GM18519 (cell line): Measurements from ENCODE around the gene OPRM1.

Source experiments
- ATAC-seq: cut with Tn5 transposase; IDR thresholded peaks from one replicate; pipeline ENCODE4 v1.9.1; 2021; ENCODE audit warnings: mild to moderate bottlenecking, moderate library complexity; ENCODE audit not compliant: unreplicated experiment, low FRiP score

OPRM1 gene

DNA sequence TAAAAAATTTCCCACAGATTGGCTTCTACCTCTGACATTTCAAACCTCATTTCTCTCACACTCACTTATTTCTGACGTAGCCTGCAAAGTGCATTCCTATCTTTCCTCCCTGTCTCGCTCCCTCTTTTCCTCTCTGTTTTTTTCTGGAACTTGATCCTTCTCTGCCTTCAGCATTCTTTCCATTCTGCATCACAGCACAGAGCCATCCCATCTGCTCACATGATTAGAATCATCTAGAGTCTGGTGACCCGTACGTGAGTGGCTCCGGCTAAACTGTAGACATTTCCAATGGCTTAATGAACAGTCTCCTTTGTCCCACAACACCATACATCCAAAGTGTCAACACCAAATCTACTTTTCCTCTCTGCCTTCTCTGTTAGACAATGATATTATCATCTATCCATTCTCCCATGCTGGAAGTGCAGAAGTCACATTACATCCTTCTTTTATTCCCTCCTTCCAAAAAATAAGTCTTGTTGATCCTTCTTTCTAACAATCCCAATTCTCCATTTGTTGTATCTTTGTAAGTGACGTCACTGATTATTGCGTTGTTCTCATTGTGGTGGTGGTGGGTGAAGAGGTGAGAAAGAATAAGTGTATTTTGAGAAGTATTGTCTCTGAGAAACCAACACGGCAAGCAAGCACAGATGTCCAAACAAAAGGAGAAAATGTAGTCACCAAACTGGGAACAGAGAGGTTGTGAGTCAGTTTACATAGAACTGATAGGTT lies 41.6 kb downstream of the OPRM1 start:
- ATAC-seq = no peak

DNA sequence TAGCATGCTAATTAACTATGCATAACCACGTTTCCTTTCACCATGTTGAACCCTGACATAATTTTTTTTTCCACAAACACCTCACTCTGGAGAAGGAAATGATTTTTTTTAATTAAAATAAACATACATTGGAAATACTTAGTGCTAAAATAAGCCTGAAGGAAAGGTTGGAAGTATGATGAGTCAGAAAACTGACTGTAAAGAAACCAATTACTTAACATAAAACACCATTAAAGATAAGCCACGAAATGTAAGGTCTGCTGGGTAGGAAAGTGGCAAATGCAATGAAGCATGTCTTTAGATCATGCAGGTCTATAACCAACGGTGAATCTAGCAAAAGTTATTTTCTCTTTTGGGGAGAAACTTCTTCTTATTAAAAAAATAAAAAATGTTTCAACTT lies 47.5 kb downstream of the OPRM1 start:
- ATAC-seq = no peak

DNA sequence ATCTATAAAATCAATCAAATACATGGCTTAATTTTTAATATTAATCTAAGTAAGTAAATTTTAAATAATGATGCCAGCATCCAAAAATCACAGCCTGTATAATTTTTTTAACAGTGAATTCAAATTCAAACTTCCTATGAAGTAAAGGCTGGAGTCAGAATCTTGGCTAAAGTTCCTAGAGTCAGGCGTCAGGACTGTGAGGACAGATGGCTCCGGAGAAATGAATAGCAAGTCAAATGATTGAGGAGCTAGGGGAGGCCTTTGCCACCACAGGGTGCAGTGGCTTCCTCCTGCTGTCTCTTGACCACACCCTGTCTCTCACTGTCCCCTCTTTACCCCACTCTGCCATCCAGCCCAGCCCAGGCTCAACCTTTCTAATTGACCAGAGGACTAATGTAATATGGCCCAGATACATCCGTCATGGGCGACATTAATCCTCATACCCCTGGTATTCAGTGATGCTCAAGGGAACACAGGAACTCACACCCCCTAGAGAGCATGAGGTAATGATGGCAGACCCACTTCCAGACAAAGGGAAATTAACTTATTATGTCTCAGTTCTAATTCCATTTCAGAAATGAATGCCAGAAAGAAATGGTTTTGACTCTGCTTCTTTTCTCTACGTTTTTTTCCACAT lies 53.4 kb downstream of the OPRM1 start:
- no peak for ATAC-seq

DNA sequence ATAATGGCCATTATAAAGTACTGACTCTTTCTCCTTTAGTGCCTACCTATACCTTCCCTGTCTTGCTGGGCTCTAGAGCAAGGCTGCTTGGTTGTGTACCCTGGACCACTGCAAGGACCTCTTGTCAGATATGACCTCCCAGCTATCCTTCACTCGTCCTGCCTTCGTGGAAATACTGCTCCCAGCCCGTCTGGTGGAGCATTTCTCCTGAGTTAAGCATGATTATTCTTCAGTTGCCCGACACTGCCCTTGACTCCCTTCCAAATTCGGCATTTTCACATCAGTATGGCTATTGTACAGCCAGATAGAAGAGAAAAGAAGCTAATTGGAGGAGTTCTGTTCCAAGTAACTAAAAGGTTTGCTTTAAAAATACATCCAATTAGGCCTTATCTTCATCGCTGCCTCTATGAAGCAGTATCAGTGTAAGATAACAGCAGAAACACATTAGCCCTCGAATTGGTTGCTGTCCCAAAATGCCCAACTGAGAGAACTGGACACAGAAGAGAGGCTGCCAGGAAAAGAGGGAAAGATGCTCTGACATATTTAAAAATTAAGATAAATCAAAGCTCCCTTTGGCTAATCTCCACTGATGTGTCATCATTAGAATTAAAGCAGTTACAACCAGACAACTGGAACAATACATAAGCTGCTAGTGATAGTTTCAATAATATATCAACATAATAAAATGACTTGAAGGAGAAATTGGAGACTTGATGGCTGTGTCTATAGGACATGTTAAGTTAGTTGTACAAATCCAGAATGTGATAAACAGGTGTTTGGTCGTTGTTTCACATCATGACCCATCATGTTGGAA lies 54.4 kb downstream of the OPRM1 start:
- no peak for ATAC-seq

DNA sequence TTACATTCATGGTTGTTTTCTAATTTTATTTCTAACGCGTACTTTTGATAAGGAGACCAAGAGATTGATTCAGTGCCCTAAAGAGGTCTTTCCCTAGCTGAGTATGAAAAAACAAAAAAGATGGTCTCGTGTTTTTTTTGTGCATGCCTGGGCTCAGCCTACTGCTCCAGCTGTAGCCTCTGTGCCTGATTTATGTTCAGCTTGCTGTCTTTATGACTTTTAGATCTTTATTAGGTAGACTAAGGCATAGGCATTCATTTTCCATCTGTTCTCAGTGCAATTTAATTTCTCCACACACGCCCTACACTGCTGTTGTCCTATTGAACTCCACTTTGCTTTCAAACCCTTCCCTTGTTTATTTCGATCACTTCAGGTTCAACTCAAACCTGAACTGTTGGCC lies 56.5 kb downstream of the OPRM1 start:
- no peak for ATAC-seq

DNA sequence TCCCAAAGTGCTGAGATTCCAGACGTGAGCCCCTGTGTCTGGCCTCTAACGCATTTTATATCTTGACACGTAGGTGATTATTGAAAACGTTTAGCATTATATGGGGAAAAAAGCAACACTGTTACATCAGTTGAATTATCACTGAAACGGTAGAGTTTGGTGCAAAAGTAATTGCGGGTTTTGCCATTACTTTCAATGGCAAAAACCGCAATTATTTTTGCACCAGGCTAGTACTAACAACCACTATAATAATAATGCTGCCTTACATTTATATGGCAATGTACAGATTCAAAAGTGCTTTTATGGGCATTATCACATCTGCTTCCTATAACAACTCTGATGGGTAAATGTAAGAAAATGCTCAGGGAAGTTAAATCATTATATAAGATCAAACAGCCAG lies 57.3 kb downstream of the OPRM1 start:
- no peak for ATAC-seq

DNA sequence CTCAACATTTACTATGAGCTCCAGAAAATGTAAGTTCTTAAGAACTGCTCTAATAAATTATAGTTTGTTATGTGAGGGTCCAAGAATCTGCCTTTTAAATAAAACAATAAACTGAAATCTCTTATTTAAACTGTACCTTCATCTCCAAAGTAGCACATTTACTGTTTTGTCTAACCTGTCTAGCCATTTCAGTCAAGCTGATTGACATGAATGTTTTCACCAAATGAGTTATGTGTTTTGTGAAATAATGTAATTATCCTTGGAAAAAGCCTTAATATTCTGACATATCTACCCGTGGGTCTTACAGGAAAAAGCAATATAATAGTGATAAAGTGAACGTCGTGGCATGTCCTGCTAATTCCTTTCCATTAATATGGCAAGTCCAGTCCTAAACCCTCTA lies 57.8 kb downstream of the OPRM1 start:
- ATAC-seq = no peak

DNA sequence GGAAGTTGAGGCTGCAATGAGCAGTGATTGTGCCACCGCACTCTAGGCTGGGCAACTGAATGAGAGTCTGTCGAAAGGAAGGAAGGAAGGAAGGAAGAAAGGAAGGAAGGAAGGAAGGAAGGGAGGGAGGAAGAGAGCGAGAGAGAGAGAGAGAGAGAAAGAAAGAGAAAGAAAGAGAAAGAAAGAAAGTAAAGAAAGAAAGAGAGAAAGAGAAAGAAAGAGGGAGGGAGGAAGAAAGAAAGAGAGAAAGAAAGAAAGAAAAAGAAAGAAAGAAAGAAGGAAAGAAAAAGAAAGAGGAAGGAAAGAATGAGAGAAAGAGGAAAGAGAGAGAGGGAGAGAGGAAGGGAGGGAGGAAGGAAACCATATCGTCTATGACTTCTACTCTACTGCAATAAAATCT lies 60.2 kb downstream of the OPRM1 start:
- no peak for ATAC-seq

DNA sequence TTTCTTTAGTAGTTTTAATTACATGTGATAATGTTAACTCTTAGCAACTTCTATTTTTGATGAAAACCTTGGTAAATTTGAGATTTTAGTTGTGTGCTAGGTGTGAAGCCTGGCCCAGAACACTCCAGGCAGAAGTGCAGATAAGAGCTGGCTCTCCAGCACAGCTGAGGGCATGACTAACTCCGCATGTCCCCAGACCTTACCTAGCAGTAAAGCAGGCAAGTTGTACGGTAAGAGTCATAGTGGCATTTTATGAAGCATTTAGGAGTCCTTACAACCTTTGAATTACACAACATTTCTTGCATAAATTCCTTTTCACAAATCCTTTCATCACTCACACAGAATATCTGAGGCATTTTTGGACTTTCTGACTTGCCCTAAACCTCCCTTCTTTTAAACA lies 67.2 kb downstream of the OPRM1 start:
- no peak for ATAC-seq

DNA sequence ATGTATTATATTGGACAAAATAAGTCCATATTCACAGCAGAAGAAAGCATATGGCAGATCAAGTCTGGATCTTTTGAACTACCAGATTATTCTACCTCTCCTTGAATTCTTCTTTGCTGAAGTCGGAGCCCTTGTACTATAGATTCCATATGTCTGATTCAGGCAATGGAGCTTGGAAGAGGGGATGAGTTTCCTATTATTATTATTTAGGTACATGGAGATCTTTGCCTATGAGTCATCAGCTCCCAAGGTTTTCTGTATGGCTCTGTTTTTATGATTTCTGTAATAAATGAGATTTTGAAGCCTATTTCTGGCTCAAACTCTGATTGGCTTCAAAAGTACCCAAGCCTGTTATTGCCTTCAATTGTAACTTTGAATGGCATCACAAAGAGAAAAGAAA lies 72.0 kb downstream of the OPRM1 start:
- no peak for ATAC-seq

DNA sequence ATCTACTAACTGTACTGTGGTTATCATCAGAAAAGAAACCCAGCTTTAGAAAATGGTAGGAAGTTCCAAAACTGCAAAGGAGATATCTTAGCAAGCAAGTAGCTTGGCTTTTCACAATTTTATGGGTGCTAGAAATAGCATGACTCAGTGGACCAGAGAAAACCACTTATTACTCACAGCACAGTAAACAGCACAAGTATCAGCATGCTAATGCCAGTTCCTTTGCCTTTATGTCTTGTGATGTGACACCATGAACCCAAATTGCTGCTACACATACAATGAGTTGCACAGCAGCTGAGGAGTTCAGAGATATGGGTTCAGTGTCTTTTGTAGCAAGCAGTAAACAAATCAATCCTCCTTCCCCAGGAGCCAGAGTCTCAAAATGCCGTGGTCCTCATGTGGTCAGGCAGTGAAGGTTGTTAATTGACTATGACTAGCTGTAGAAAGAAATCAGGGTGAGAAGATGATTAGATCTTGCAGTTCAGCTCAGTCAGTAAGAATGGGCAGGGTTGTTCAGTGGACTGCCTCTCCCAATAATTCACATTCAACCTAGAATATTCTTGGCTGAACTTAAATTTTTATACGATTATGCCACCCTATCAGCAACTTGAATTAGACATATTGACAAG lies 73.3 kb downstream of the OPRM1 start:
- ATAC-seq = no peak

DNA sequence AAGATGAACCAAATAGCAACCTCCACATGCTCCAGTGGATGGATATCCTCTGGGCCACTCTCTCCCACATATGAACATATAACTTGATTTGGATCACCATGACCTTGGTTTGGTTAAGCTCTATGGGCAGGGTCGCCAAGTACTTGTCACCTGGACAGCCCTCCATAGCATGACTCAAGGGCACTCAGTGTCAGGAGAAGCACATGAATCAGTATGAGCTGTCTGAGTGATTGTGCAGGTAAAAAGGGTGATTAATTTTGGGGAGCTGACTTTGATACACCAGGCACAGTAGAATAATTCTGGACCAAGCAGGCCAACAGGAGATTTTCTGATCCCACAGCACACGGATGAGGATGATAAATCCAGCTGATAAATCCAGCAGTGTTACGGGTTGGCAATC lies 74.4 kb downstream of the OPRM1 start:
- ATAC-seq = no peak

DNA sequence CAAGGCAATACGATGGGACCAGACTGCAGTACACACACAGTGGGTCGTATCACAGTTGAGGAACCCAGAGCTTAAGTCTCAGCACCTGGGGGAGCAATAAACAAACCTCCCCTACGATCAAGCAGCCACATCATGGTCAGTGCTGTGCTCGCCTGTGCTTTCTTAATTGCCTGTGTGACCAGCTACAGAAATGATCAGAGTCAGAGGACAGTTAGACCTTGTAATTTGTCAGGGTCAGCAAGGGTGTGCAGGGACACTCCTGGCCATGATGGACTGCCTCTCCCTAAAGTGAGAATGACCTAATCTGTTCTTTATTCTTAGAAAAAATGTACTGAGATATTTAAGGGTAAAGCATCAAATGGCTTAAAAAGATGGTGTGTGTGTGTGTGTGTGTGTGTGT lies 78.4 kb downstream of the OPRM1 start:
- ATAC-seq = no peak

DNA sequence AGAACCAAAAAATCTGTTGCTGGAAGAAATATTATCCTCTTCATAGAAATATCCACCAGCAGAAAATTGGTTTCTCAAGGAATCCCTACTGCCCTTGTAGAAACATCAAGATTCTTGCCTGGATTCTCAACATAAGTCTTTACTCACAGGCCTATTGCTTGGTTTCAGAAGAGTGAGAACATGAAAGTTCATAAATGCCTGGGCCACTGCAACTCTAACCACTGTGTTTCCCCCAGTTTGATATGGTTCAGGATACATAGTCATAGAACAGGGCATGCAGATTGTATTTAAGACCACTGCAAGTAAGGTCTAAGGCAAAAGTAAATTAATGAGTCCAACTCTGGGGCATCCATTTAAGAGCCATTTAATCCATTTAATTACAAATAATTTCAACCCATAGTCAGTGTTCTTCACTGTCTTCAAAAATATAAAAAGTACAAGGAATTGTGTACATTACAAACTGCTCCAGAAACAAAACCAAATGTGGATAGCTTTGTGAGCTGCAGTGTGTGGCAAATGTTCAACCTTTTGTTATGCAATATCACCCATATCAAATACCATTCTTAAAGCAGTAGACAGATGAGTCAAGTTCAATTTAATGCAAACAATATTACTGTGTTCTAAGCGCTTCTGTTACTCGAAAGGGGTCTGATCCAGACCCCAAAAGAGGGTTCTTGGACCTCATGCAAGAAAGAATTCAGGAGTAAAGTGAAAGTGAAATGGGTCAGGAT lies 83.3 kb downstream of the OPRM1 start:
- ATAC-seq = no peak

DNA sequence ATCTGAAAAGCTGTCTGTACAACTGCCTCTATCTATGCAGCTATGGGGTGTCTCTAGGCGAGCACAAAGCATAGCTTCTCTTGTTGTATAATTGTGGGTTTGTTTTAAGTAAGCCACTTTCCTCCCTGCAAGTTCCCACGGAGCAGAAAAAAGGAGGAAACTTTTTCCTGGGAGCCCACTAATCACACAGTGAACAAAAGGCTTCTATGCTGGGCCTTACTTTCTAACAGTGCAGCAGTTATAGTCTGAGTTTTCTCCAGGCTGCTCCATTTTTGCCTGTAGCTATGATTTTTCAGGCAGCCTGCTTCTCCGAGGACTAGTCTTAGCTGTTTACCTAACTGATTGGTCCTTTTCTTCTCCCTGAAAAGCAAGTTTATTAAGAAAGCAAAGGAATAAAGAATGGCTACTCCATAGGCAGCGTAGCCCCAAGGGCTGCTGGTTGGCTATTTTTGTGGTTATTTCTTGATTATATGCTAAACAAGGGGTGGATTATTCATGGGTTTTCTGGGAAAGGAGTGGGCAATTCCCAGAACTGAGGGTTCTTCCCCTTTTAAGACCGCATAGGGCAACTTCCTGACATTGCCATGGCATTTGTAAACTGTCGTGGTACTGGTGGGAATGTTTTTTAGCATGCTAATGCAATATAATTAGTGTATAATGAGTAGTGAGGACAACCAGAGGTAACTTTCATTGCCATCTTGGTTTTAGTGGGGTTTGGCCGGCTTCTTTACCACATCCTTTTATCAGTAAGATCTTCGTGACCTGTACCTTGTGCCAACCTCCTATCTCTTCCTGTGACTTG lies 84.3 kb downstream of the OPRM1 start:
- no peak for ATAC-seq

DNA sequence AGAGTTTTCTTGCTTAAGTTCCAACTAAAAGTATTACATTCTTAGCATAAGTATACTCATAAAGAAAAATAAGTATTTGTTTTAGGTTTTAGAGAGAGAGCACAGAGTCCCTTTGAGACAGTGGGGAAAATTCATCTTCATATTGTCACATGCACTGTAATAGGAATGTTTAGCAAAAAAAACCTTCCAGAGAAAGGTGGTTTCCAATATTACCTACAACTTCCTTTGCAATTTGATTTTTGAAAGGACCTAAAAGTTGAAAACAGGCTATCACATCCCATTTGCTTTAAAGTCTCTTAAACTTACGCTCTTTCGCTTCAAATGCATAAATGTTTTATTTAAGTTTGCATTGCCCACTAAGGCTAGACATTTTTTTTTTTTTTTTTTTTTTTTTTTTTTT lies 86.4 kb downstream of the OPRM1 start:
- ATAC-seq = no peak

DNA sequence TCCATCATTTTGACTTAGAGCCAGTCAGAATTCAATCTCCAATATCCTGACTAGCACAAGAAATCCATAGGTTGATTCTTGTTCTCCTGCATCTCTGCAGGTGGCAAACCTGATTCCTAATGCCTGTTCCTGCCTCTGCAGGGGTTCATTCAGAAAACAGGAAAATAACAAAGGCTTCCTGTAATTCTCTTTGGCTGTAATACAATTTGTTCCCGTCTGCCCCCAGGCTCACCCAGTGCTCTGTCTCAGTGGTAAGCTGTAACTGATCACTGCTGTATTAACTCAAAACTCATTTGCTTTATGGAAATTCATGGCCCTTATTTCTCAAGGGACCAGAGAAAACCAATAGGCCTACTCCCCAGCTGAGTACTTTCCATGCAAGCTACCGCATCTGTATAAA lies 88.6 kb downstream of the OPRM1 start:
- no peak for ATAC-seq

DNA sequence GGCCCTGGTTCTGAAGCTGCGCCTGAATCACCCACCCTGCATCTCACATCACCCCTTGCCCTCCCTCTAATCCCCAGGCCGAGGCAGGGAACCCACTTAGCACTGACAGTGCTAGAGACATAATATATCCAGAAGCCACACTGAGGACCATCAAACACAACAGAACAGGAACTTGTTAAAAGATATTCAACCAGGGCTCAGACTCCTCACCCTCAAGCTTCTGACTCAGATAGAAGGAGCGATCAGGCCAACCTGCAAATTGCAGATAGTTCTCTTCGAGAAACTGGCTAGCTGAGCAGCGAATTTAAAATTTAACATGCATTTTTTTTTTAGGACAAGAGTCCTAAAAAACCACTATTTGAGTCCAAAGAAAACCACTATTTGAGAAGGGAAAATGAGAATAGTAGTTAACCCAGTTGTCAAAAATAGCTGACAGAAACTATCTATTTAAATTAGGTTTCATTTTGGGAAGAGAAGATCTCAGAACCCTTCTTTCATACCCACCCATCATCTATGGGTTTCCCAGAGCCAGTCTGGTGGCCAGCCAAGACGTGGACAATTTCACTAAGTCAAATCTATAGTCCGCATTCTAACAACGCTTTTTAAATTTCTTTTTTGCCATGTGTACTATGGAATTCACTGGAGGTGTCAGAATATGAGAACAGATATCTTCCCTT lies 95.6 kb downstream of the OPRM1 start:
- ATAC-seq = no peak

DNA sequence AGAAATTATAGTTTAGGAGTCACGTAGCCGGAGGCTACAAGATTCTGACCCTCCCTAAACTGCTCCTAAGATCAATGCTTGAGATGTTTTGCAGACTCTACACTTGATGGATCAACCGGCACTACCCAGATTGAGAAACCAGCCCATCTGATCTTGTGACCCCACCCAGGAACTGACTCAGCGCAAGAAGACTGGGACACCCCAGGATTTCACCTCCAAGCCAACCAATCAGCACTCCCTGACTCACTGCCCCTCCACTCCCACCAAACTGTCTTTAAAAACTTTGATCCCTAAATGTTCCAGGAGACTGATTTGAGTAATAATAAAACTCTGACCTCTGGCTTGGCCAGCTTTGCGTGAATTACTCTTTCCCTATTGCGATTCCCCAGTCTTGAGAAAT lies 99.8 kb downstream of the OPRM1 start:
- no peak for ATAC-seq
